WTC11 (cell line): ENCODE data around the gene SAMD10. TPM values are rescaled to one million over a fixed set of nuclear protein-coding genes. Genes with fewer than 3 reads are reported as not detected.

Experiments used
- ATAC-seq: fragments of 200-7000 bp; cut with Tn5 transposase; 2 replicates; pipeline ENCODE4 v1.10.0; 2021; ENCODE audit warnings: mild to moderate bottlenecking, moderate library complexity
- CTCF ChIA-PET: fragments of 300-600 bp; sonication (Branson Sonifier 250); formaldehyde crosslinking; loops from one replicate; lab custom pipeline; 2021; ENCODE audit warnings: antibody characterized with exemption; lab: Charles Lee
- POLR2A ChIA-PET: fragments of 350-600 bp; sonication (Branson Sonifier 250); formaldehyde crosslinking; loops from one replicate; lab custom pipeline; 2021; ENCODE audit warnings: antibody characterized with exemption; lab: Charles Lee
- DNase-seq: peaks from one replicate; pipeline ENCODE4 v3.0.0; 2021; ENCODE audit warnings: low spot score
- H3K27ac Mint-ChIP-seq: 2 replicates; pipeline ENCODE4 v1.8.0; 2021; ENCODE audit warnings: mixed read lengths
- H3K27me3 Mint-ChIP-seq: 2 replicates; pipeline ENCODE4 v1.8.0; 2021; ENCODE audit warnings: low read depth, mild to moderate bottlenecking, moderate library complexity, mixed read lengths
- H3K36me3 Mint-ChIP-seq: 2 replicates; pipeline ENCODE4 v1.8.0; 2021; ENCODE audit warnings: mixed read lengths
- H3K4me1 Mint-ChIP-seq: 2 replicates; pipeline ENCODE4 v1.8.0; 2022; ENCODE audit warnings: mixed read lengths
- H3K4me3 Mint-ChIP-seq: 2 replicates; pipeline ENCODE4 v1.8.0; 2021; ENCODE audit warnings: mild to moderate bottlenecking, moderate library complexity, mixed read lengths
- H3K9me3 Mint-ChIP-seq: 2 replicates; pipeline ENCODE4 v1.8.0; 2021; ENCODE audit warnings: mixed read lengths
- AFF4 ChIP-seq: sonication (generic); formaldehyde crosslinking; IDR thresholded peaks from 2 replicates; pipeline ENCODE4 v1.8.1; 2023; ENCODE audit warnings: mild to moderate bottlenecking, missing genetic modification reagents, borderline replicate concordance
- ATF2 ChIP-seq: sonication (generic); formaldehyde crosslinking; IDR thresholded peaks from 2 replicates; pipeline ENCODE4 v1.8.1; 2022; ENCODE audit warnings: low read depth, missing genetic modification reagents, borderline replicate concordance
- CREB1 ChIP-seq: sonication (generic); formaldehyde crosslinking; IDR thresholded peaks from 2 replicates; pipeline ENCODE4 v1.8.0; 2023; ENCODE audit warnings: mild to moderate bottlenecking, missing genetic modification reagents
- E2F4 ChIP-seq: sonication (generic); formaldehyde crosslinking; IDR thresholded peaks from 2 replicates; pipeline ENCODE4 v1.8.1; 2022; ENCODE audit warnings: low read depth, mild to moderate bottlenecking, moderate library complexity, missing genetic modification reagents, borderline replicate concordance
- ERG ChIP-seq: fragments of 250-450 bp; sonication (Bioruptor Pico); IDR thresholded peaks from 2 replicates; pipeline ENCODE4 v1.8.0; 2021; ENCODE audit warnings: mild to moderate bottlenecking
- ESRRA ChIP-seq: sonication (generic); formaldehyde crosslinking; IDR thresholded peaks from 2 replicates; pipeline ENCODE4 v1.8.1; 2022; ENCODE audit warnings: mild to moderate bottlenecking, missing genetic modification reagents, borderline replicate concordance
- FOXJ3 ChIP-seq: sonication (generic); formaldehyde crosslinking; IDR thresholded peaks from 2 replicates; pipeline ENCODE4 v1.9.0; 2021; ENCODE audit warnings: missing genetic modification reagents, mild to moderate bottlenecking, borderline replicate concordance
- NFYB ChIP-seq: sonication (generic); formaldehyde crosslinking; conservative IDR thresholded peaks from 2 replicates; pipeline ENCODE4 v1.8.0; 2022; ENCODE audit warnings: low read depth, missing genetic modification reagents
- NR1H2 ChIP-seq: sonication (generic); formaldehyde crosslinking; IDR thresholded peaks from 2 replicates; pipeline ENCODE4 v1.9.0; 2021; ENCODE audit warnings: mild to moderate bottlenecking, moderate library complexity, missing genetic modification reagents
- NR2C2 ChIP-seq: sonication (generic); formaldehyde crosslinking; IDR thresholded peaks from 2 replicates; pipeline ENCODE4 v1.8.0; 2022; ENCODE audit warnings: mild to moderate bottlenecking, missing genetic modification reagents
- NR3C1 ChIP-seq: sonication (generic); formaldehyde crosslinking; conservative IDR thresholded peaks from 2 replicates; pipeline ENCODE4 v1.8.1; 2023; ENCODE audit warnings: low read depth, mild to moderate bottlenecking, missing genetic modification reagents
- RELA ChIP-seq: sonication (generic); formaldehyde crosslinking; IDR thresholded peaks from 2 replicates; pipeline ENCODE4 v1.8.1; 2022; ENCODE audit warnings: missing genetic modification reagents, mild to moderate bottlenecking, borderline replicate concordance
- TCF7 ChIP-seq: sonication (generic); formaldehyde crosslinking; IDR thresholded peaks from 2 replicates; pipeline ENCODE4 v1.8.0; 2022; ENCODE audit warnings: mild to moderate bottlenecking, low read depth, missing genetic modification reagents, moderate library complexity
- ZNF138 ChIP-seq: sonication (generic); formaldehyde crosslinking; conservative IDR thresholded peaks from 2 replicates; pipeline ENCODE4 v1.8.1; 2022; ENCODE audit warnings: mild to moderate bottlenecking, moderate library complexity, missing genetic modification reagents
- ZNF317 ChIP-seq: sonication (generic); formaldehyde crosslinking; IDR thresholded peaks from 2 replicates; pipeline ENCODE4 v1.8.1; 2023; ENCODE audit warnings: low read depth, mild to moderate bottlenecking, moderate library complexity, missing genetic modification reagents, borderline replicate concordance
- ZNF425 ChIP-seq: fragments of 250-450 bp; sonication (Bioruptor Pico); conservative IDR thresholded peaks from 2 replicates; pipeline ENCODE4 v1.9.0; 2021; ENCODE audit warnings: mild to moderate bottlenecking
- total RNA-seq: library from RNA; stranded (reverse); gene quantifications from 3 replicates; pipeline ENCODE4 v1.2.3, GENCODE V29; 2021

The SAMD10 gene
- total RNA-seq, 1 experiment from 2014 or later, result 6.2 TPM

GRCh38 chr20:63952210-63952535 lies 27.3 kb downstream of the SAMD10 start:
- ChIA-PET POLR2A (interaction anchor here (1.0 kb wide), 1 partner anchor 11 kb away, joined by 4 read pairs; no protein-coding TSS in a partner anchor), CTCF (interaction anchor here (0.6 to 3.3 kb wide), 4 partner anchors 22 to 489 kb away, joined by 3 to 14 read pairs (median 4); partner anchors contain the start of gene PRPF6)
- Mint-ChIP-seq H3K9me3 (0 out of 2 replicates have a peak, but pooled peaks cover 3% of the 10 kb centered on the region), H3K4me1 (peaks cover 26% of the 10 kb centered on the region), H3K27ac (no peak overlapping the region), H3K36me3 (peaks cover 3% of the 10 kb centered on the region), H3K4me3 (no peak overlapping the region), H3K27me3 (no peaks in the 10 kb centered on the region)
- DNase-seq (no peak), ATAC-seq (no peak)
- no peak for TF ChIP-seq NR2C2 (CRISPR knock-in tag)
- no peak for TF ChIP-seq ERG (CRISPR knock-in tag)
- TF ChIP-seq ZNF317 (CRISPR knock-in tag), result no peak
- TF ChIP-seq ATF2 (CRISPR knock-in tag), result no peak
- no peak for TF ChIP-seq NR1H2 (CRISPR knock-in tag)
- TF ChIP-seq NFYB, result no peak
- no peak for TF ChIP-seq FOXJ3 (CRISPR knock-in tag)
- TF ChIP-seq E2F4 (CRISPR knock-in tag), result no peak
- no peak for TF ChIP-seq RELA (CRISPR knock-in tag)
- TF ChIP-seq CREB1, result no peak
- no peak for TF ChIP-seq ESRRA (CRISPR knock-in tag)
- no peak for TF ChIP-seq ZNF138
- no peak for TF ChIP-seq TCF7 (CRISPR knock-in tag)
- TF ChIP-seq AFF4, result no peak
- TF ChIP-seq NR3C1 (CRISPR knock-in tag), result no peak
- no peak for TF ChIP-seq ZNF425 (CRISPR knock-in tag)
